GM21515 (cell line): ENCODE measurements around the gene HSPBAP1.
"Not testable (repeated sequence)": the region's sequence is repeated elsewhere in the genome, so short reads cannot be mapped to it uniquely, and the experiment has no call there.

ENCODE experiments used
- ATAC-seq: cut with Tn5 transposase; IDR thresholded peaks from one replicate; pipeline ENCODE4 v1.9.1; 2021; ENCODE audit not compliant: unreplicated experiment

HSPBAP1 gene

DNA sequence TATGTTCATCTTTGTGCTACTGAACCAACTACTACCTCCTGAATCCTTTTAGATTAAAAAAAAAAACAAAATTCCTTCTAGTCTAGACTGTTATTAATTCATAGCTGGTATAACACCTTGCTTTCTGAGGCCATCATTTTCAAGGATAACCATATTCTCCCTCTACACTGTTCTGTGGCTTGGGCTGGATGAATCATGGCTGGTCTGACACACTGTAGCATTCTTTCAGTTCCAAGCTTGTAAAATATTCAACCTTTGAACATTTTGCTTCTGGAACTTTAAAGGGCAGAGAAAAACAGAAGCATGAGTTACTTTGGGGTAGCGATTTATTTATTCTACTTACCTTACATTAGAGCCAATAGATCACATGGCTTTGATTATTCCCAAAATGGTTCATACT lies 7.6 kb downstream of the HSPBAP1 start:
- no peak for ATAC-seq

DNA sequence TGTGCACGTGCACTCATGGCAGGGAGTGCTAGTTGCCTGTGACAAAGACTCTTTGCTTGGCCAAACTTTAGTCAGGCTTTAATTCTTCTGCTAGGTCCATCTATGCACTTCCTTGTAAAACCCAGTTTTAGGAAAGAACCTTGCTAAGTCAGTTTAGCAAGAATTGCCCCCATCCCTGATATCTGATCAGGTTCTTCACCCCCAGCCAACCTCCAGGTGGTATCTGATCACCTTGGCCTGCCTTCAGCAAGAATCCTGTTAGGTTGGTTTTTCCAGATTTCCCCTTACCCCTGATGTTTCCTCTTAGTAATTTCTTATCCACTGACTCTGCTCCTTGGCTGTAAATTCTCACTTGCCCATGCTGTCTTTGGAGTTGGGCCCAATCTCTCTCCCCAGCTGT lies 8.4 kb downstream of the HSPBAP1 start:
- ATAC-seq, result no peak

GRCh38 chr3:122784436-122784835 lies 9.2 kb downstream of the HSPBAP1 start:
- no peak for ATAC-seq

DNA sequence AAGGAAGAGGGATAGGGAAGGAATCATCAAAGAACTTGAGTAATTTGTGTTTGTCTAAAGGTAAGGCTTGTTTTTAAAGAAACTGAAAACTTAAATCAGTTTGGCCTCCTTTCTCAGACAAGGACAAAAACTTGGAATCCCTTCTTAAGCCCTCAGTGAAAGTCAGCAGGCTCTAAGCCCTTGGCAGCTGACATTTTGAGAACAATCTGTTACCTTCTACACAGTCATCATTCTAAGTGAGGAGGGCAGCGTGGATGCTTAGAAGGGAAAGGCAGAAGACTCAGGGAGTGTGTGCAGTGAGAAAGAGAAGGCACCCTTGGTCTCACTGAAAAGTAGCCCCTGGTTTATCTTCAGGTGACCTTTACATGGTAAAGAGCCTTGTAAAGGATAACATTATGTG lies 10.8 kb downstream of the HSPBAP1 start:
- ATAC-seq, result no peak

DNA sequence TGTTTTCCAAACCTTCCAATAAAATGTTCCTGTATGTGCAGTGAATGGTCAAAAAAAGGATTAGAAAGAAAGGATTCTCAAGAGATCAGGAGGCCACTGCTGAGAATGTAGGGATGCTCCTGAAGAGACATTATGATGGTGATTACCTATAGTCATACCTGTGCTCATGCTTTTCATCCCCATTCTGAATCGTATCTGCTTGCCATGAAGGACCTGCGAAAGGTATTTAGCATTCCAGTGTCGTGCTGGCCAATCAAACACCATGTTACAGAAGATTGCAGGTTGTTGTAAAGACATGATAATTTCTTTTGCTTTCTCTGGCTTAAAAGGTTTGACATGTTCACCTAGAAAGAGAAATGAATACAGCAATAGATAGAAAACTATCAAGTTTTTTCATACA lies 16.1 kb downstream of the HSPBAP1 start:
- no peak for ATAC-seq

DNA sequence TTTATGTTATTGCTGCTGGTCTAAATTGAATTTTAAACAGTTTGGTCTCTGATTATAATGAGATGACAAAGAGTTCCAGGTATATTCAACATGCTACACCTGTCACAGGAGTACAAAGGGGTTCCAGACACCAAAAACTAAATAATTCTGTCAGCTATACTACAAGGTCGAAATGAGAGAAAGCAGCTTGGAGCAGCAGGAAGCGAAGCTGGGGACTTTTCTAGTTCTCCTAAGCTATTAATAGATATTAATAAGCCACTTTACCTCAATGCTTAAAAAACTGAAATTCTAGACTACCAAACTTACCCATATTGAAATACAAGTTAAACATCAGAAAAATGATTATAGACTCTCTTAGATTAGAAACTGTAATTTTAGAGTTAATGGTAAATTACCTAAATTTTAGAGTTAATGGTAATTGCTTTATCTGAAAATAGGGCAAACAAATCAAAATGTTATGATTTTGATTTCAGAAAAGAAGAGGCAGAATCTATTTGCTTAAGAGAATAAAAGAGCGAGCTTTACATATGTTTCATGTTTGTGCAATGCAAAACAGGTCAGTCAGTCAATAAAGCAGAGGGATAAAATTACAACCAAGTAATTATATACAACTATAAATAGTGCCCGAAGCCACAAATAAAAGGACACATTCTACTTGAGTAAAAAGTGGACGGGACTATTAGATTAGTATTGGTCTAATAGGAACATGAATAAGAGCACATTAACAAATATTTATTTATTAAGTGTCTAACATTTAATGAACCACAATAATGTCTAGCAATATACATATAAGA lies 16.8 kb downstream of the HSPBAP1 start:
- no peak for ATAC-seq

DNA sequence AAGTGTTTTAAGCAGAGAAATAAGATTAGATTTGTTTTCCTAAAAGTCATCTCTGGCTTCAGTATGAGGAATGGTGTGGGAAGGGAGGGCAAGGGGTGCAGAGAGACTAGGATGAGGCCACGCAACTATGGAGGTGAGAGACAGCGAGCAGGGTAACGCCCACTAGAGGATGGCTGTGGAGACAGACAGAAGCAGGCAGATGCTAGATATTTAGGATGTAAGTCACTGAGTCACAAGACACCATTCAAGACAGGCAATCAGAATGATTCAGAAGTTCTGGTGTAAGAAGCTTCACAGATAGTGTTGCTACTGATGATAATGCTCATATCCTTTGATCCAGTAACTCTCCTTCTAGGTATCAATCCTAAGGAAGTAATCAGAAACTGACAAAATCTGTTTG lies 19.1 kb downstream of the HSPBAP1 start:
- peak; percentile 21 for ATAC-seq

DNA sequence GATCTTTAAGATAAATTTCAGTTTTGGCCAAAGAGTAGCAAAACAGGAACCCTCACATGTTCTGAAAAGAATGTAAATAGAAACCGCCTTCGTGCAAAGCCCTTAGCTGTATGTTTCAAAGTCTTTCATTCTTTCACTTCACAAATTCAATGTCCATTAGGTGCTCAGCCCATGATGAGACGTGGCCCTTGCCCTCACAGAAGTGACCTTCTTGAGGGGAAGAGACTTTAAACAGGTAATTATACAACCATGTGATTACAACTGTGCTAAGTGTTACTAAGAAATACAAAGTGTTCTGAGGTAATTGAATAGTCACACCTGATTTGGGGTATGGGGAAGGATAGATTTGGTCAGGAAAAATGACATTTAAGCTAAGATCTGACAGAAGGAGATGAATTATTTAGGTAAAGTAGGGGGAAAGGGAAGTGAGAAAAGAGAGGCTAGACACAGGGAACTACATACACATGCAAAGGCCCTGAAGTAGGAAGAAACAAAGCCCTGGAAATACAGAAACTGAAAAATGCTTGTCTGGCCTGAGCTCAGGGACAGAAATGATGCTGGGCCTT lies 19.6 kb downstream of the HSPBAP1 start:
- peak; percentile 61 for ATAC-seq

- no peak for ATAC-seq
These were observed 20.8 kb downstream of the HSPBAP1 start for GRCh38 chr3:122772827-122773226.

DNA sequence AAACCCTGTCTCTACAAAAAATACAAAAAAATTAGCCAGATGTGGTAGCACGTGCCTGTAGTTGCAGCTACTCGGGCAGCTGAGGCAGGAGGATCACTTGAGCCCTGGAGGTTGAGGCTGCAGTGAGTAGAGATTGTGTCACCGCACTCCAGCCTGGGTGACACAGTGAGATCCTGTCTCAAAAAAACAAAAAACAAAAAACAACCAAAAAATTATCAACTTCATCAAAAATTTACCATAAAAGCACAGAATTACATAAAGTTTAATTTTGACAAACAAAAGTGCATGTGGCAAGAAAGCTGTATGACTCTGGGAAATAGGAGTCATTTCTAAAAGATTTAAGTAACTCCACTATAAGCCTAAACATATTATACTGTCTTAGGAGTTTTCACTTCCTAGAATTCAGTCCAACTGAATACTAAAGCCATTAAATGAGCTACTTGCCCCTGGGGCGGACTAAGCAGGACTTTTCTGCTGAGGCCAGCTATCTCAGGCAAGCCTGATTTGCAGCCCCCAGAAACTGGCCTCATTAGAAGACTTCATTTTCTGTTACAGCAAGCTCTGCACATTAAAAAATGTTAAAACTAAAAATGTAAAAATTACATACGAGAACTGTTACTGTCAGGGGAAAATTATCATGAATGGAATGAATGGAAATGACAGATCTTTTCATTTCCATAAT lies 23.0 kb downstream of the HSPBAP1 start:
- no peak for ATAC-seq

- no peak for ATAC-seq
These were observed 25.9 kb downstream of the HSPBAP1 start for GRCh38 chr3:122767540-122768372.

GRCh38 chr3:122766430-122766829 lies 27.2 kb downstream of the HSPBAP1 start:
- no peak for ATAC-seq

DNA sequence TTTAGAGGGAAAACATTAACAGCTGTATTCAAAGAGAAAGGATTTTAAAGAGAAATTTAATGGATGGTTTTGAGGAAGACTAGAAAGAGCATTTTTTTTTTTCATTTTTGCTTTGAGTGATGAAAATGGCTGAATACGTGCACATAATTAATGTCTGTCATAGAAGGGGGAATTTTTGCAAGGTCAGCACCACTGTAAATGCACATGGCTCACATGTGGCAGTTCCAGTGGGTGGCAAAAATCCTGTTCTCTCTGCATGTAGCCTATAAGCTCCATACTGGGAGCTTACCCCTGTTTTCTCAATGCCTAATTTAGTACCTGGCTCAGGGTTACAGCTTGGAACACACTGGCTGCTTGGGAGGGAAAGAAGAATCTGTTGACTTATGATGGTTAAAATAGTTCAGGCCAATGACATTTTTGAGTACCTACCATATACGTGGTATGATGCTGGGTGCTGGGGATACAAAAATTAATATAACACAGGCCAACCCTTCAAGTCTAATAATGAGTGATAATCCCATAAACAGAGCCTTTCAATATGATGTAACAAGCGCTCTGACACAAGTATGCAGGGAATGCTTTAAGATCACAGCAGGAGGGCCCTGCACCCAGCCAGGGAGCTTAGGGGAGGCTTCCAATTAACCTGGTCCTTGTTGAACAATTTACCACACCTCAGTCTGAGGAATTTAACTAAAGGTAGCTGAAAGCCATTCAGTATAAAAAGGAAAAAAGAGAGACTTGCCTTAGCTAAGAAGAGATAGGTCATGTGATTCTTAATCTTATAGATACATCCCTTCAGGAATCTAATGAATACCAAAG lies 33.0 kb downstream of the HSPBAP1 start:
- ATAC-seq, result no peak

GRCh38 chr3:122758877-122759560 lies 34.6 kb downstream of the HSPBAP1 start:
- ATAC-seq, result no peak

GRCh38 chr3:122755491-122755890 lies 38.1 kb downstream of the HSPBAP1 start:
- ATAC-seq, result no peak

DNA sequence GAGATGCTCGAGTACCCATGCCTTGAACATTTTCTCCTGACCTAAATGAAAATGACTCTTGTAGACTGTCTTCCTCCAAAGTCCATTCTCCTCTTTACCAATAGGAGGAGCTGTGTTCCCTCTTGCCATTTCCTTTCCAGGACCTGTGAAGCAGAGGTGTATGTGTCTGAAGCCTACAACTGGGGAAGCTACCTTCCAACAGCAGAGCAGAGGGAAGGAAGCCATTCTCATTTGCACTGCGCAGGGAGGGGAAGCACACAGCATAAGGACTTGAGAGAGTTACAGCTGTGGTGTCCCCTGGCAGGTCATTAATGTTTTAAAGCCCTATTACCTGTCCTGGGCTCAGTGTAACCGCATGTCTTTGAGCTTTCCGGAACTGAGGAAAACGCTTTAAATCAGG lies 38.7 kb downstream of the HSPBAP1 start:
- peak; percentile 65 for ATAC-seq

GRCh38 chr3:122748347-122748746 lies 45.3 kb downstream of the HSPBAP1 start:
- no peak for ATAC-seq

GRCh38 chr3:122747295-122747694 lies 46.3 kb downstream of the HSPBAP1 start:
- not testable (repeated sequence) for ATAC-seq

DNA sequence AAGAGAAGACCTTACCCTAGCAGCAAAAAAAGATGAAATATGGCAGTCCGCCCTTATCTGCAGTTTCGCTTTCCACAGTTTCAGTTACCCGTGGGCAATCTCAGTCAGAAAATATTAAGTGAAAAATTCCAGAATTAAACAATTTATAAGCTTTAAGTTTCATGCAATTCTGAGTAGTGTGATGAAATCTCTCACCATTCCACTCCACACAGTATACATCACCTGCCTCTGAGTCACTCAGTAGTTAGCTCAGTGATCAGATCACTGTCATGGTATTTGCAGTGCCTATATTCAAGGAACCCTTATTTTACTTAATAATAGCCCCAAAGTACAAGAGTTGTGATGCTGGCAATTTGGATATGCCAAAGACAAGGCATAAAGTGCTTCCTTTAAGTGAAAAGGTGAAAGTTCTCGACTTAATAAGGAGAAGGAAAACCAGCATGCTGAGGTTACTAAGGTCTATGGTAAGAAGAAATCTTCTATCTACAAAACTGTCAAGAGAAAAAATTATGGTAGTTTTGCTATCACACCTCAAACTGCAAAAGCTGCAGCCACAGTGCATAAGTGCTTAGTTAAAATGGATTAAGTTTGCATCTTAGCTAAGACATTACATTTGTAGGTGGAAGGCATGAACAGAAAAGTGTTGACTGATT lies 48.1 kb downstream of the HSPBAP1 start:
- ATAC-seq, result no peak
